Activated CD8-positive, alpha-beta memory T cell treated with anti-CD3 and anti-CD28 coated beads for 1 hour (primary cell): ENCODE measurements around the gene RAB24.
"Not testable (repeated sequence)": the region's sequence is repeated elsewhere in the genome, so short reads cannot be mapped to it uniquely, and the experiment has no call there.

Experiments used
- DNase-seq, 2 donors: peaks; one replicate each; pipeline ENCODE4 v3.0.0-alpha.2; 2020; ENCODE audit warnings: low read depth in 1 of 2; ENCODE audit errors: extremely low read depth in 1 of 2

Gene RAB24

DNA sequence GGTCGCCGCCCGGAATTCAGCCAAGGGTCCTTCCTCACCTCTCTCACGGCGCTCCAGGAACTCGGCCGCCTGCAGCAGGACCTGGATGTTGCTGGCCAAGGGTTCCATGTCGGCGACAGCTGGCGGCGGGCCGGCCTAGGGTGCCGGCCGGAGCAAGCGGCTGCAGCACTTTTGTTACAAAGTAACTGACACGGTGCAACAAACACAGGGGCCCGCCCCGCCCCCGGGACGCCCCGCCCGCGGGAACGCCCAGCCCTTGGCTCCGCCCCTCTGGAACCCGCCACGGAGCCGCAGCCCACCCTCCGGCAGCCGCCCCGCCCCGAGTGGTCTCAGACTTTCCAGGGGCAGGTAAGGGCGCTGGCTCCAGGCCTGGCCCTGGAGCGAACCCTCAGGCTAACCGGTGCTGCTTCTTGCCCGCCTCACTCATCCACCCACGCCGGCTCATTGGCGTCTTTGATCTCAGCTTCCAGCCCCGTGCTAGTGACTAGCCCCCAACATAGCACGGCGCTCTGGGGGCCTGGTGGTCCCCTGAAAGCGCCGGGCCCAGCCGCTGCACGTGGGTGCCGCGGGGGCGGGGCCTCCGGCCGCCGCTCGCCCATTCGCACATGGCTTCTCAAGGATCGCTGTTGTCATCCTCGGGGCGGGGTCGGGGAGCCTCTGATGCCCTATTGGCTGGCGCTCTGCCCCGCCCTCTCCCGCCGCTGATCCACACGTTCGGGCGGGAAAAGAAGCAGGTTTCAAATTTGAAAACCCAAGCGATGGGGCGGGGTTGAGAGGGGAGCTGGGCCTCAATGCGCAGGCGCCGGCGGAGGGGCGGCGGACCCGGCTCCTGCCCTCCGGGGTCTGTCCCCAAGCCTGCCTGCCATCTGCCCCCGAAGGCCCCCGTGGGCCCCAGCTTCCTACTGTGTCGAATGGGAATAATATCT lies 8.5 kb upstream of the RAB24 start, which contains the start of gene MXD3:
Gene MXD3 (minus strand): TSS at position 176 of the 926 bp plus-strand sequence. CDS start 68 bp downstream, at position 108.
- DNase-seq = peak; percentile 86 to 91

- no peak for DNase-seq
Observed at GRCh38 chr5:177311392-177311722, 7.8 kb upstream of the RAB24 start.

- no peak for DNase-seq
Observed at GRCh38 chr5:177310757-177311391, 7.4 kb upstream of the RAB24 start.

- no peak for DNase-seq
Observed at GRCh38 chr5:177310332-177310731, 6.8 kb upstream of the RAB24 start.

- DNase-seq = peak; percentile 32 to 51
Observed at GRCh38 chr5:177309351-177310191, 6.1 kb upstream of the RAB24 start.

DNA sequence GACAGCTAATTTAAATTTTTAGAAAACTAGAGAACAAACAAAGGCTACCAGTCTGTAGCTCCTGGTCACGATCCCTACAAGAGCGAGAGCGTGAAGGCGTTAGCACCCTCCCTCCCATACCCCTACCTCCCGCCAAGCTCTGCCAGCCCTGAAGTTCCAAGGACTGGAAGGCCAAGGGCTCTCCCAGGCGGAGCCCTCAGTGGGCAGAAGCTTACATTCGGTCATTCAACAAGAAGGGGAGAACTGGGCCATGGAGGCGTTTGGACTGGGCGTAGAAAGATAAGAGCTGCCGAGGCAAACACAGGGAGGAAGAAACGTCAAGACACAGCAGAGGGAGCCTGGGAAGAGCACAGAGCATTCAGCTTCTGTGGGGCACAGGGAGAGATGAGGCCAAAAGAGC lies 5.2 kb upstream of the RAB24 start:
- DNase-seq = no peak

GRCh38 chr5:177307544-177308363 lies 4.2 kb upstream of the RAB24 start:
- no peak for DNase-seq

GRCh38 chr5:177306674-177307543 lies 3.4 kb upstream of the RAB24 start:
- no peak for DNase-seq

DNA sequence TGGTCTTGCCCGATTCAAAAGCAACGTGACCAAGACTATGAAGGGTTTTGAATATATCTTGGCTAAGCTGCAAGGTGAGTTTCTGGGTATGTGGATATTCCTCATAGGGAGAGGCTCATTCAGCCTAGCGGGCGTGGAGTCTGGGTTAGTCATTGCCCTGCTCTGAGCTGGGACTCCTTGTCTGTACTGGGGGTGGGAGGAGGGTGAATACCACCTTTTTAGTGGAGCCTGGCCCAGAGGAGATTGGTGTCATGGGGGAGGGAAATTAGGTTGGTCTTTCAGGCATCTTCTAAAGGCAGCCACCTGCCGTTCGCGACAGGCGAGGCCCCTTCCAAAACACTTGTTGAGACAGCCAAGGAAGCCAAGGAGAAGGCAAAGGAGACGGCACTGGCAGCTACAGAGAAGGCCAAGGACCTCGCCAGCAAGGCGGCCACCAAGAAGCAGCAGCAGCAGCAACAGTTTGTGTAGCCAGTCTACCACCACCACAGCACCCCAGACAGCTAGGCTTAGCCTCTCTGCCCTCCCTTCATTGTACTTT lies 2.7 kb upstream of the RAB24 start:
- DNase-seq = not testable (repeated sequence)

DNA sequence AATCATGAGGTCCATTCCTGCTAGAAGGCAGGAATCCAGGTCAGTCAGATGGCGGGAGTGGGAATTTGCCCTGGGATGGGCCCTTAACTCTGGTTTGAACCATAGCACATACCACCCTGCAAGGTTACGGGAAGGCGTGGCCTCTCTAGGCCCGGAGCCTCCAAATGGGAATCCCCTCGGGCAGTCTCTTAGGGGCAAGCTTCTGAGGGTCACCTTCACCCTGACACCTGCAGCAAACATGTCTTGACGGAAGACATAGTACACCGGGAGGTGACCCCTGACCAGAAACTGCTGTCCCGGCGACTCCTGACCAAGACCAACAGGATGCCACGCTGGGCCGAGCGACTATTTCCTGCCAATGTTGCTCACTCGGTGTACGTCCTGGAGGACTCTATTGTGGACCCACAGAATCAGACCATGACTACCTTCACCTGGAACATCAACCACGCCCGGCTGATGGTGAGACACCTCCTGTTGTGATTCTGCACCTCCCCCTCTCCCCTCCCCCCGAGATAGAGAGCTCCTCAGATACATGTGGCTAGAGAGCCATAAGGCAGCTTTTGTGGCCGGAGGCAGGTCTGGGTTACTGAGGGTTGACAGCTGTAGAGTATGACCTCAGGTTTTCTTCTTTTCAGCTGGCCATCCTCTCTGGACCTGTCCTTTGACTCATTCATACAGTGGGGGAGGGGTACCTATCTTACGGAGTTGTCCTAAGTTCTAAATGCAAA lies 1.0 kb upstream of the RAB24 start:
- DNase-seq = no peak

- DNase-seq = no peak
Observed at GRCh38 chr5:177303925-177304391, 439 bp upstream of the RAB24 start.

DNA sequence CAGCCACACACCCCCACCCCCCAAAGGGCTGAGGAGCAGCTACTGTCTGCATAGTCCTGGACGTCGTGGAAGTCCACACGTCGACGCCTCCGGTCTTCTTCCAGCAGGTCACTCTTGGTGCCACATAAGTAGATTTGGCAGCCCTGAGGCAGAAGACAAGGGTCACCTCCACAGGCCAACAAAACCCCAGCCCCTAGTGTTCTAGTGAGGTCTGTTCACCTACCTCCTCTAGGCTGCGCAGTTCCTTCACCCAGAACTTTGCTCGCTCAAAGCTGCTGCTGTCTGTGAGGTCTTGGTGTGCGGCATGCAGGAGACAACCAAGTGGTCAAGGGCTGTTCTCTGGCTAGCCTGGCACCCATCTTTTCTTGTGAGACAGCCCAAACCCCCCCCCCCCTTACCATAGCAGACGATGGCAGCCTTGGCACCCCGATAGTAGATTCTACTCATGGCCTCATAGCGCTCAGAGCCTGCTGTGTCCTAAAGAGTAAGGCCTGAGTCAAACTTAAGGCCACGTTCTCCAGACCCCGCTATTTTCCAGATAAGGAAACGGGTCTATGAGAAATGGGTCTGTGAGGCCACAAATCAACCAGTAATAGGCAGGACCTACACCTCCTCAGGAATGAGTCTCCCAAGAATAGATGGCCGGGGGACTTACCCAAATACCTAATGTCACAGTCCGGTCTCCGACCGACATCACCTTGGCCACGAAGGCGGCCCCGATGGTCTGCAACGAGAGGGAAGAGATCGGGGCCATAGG lies 987 bp downstream of the RAB24 start:
- no peak for DNase-seq

- no peak for DNase-seq
Observed at GRCh38 chr5:177301503-177302165, 1.9 kb downstream of the RAB24 start.

GRCh38 chr5:177300951-177301350 lies 2.6 kb downstream of the RAB24 start:
- DNase-seq = no peak

- DNase-seq = peak; percentile 47 to 51
Observed at GRCh38 chr5:177300236-177300880, 3.2 kb downstream of the RAB24 start.

GRCh38 chr5:177299697-177300096 lies 3.8 kb downstream of the RAB24 start:
- no peak for DNase-seq

DNA sequence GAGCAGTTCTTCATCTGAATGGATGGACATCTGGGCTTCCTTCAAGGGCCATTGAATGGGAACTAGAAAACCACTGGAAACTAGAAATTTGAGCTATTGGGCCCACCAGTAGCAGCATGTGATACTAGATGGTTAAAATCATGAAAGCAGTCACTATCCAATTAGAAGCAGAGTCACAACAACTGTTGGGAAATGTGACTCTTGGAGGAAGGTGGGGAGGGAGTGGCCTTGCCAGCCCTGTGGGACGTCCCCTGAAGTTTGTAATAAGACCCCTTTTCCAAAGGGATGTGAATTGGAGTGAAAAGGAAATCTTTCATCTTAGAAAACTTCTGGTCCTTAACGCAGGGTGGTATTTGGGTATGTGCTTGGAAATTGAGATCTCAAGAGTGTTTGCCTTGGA lies 5.6 kb downstream of the RAB24 start:
- no peak for DNase-seq
